ENCODE results near the gene ATP2A2.

ATP2A2 gene

DNA sequence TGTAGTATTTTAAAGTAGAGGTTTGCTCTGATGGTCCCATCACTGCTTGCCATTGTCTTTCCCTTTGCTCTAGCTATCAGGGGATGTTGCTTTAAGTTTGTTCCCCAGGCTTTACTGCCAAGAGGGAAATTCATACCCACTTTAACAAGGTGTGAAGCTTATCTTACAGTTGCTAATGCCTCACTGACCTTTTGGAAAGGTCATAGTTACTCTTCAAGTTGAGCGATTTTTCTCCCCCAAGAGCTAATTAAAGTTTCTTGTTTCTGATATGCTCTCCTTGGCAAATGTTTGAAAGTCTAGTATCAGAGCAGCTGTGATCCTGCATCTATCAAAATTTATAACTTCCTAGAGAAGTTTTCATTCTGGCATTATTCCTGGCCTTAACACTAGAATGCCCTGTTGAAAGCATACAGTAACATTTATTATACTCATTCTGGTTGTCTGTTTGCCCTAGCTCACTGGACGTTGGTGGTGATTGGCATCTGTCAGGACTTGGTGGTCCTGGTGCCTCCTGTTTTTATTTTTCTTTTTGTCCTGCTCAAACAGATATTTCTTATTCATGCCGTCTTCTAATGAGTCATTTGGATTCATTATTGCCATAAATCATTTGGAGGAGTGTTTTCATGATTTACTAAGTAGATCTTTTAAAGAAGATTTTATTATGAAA, 8.1 kb downstream of the ATP2A2 start:
- TF ChIP-seq, protein P1, sequence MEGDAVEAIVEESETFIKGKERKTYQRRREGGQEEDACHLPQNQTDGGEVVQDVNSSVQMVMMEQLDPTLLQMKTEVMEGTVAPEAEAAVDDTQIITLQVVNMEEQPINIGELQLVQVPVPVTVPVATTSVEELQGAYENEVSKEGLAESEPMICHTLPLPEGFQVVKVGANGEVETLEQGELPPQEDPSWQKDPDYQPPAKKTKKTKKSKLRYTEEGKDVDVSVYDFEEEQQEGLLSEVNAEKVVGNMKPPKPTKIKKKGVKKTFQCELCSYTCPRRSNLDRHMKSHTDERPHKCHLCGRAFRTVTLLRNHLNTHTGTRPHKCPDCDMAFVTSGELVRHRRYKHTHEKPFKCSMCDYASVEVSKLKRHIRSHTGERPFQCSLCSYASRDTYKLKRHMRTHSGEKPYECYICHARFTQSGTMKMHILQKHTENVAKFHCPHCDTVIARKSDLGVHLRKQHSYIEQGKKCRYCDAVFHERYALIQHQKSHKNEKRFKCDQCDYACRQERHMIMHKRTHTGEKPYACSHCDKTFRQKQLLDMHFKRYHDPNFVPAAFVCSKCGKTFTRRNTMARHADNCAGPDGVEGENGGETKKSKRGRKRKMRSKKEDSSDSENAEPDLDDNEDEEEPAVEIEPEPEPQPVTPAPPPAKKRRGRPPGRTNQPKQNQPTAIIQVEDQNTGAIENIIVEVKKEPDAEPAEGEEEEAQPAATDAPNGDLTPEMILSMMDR (conservative IDR thresholded peaks at IDR 0.05; ENCODE audit: control insufficient read depth, insufficient read depth, low read depth, low read length) = no peak

DNA sequence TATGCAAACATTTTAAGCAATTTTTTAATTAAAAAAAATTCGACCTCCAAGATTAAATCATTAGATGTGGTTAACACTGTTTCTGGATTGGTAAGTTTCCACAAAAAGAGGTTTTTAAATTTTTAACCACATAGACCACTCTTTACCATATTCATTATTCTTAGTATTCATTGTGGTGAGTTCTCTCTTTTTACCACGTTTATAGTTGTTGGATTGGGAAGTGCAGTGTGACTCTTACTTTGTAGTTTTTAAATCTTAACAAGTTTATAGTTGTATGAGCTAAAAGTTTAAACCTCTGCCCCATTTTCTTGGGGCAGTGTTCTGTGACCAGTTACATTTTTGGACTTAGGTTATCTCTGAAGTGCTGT, 8.6 kb downstream of the ATP2A2 start:
- TF ChIP-seq, protein P1 (conservative IDR thresholded peaks at IDR 0.05; ENCODE audit: control insufficient read depth, insufficient read depth, low read depth, low read length) = no peak
- no peak for DNase-seq (ENCODE audit: low read depth)
- H3K4me3 ChIP-seq (ENCODE audit: control insufficient read depth, low read depth, low read length) = no peak overlapping the region

More for the DNA sequence above, 8.1 kb downstream of the ATP2A2 start:
- no peak overlapping the region for H3K4me3 ChIP-seq (ENCODE audit: control insufficient read depth, low read depth, low read length)
- DNase-seq (ENCODE audit: low read depth) = peak; percentile 50

DNA sequence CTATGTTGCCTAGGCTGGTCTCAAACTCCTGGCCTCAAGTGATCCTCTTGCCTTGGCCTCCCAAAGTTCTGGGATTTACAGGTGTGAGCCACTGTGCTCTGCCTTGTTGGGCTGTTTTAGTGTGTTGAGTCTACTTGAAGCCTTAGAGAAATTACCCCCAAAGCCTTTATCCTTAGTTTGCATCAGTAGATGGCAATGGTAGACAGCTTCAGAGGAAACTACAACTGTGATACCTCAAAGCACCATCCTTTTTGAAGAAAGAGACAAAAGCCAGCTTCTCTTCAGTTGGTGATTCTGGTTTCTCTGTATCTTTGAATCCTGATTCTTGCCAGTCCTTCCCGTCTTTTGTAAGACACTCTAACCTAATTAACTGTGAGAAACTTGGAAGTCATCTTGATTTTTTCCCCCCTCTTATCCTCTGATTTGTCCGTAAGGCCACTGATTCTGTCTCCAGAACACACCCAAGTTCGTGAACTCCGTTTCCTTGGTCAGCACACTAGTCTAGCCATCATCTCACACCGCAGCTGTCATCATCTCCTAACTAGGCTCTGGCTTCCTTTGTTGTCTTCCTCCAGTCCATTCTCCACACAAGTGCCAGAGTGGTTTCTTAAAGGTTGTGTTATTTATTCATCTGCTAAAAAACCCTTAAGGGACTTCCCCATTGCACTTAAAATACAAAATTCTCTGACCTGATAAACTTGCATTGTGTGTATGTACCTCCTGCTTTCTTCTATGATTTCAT, 20.2 kb downstream of the ATP2A2 start:
- no peak overlapping the region for H3K4me3 ChIP-seq (ENCODE audit: control insufficient read depth, low read depth, low read length)
- DNase-seq (ENCODE audit: low read depth) = peak; percentile 76
- TF ChIP-seq, protein P1 (conservative IDR thresholded peaks at IDR 0.05; ENCODE audit: control insufficient read depth, insufficient read depth, low read depth, low read length) = no peak

DNA sequence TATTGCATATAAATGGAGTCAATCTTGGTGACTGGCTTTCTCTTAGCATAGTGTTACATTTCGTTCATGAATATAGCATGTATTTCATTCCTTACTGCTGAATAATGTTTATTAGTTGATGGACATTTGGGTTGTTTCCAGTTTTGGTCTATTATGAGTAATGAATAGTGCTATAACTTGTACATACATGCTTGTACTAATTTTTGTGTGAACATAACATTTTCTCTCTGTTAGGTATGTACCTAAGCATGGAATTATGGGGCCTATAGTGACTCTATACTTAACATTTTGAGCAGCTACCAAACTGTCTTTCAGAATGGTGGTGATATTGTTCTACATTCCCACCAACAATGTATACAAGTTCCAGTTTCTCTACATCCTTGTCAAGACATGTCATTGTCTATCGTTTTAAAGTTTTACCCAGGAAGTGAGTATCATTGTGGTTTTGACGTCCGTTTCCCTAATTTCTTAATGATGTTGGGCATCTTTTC, 23.1 kb downstream of the ATP2A2 start:
- peak; percentile 69 for DNase-seq (ENCODE audit: low read depth)
- no peak overlapping the region for H3K4me3 ChIP-seq (ENCODE audit: control insufficient read depth, low read depth, low read length)
- TF ChIP-seq, protein P1 (conservative IDR thresholded peaks at IDR 0.05; ENCODE audit: control insufficient read depth, insufficient read depth, low read depth, low read length) = no peak

DNA sequence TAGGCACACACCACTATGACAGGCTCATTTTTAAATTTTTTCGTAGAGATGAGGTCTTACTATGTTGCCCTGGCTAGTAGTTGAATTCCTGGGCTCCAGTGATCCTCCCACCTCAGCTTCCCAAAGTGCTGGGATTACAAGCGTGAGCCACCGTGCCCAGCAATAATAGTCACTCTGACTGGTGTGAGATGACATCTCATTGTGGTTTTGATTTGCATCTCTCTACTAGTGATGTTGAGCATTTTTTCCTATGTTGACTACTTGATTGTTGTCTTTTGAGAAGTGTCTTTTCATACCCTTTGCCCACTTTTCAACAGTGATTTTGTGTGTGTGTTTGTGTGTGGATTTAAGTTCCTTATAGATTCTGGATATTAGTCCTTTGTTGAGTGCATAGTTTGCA, 26.3 kb downstream of the ATP2A2 start:
- peak; percentile 16 for DNase-seq (ENCODE audit: low read depth)
- TF ChIP-seq, protein P1 (conservative IDR thresholded peaks at IDR 0.05; ENCODE audit: control insufficient read depth, insufficient read depth, low read depth, low read length) = no peak
- H3K4me3 ChIP-seq (ENCODE audit: control insufficient read depth, low read depth, low read length) = no peak overlapping the region

DNA sequence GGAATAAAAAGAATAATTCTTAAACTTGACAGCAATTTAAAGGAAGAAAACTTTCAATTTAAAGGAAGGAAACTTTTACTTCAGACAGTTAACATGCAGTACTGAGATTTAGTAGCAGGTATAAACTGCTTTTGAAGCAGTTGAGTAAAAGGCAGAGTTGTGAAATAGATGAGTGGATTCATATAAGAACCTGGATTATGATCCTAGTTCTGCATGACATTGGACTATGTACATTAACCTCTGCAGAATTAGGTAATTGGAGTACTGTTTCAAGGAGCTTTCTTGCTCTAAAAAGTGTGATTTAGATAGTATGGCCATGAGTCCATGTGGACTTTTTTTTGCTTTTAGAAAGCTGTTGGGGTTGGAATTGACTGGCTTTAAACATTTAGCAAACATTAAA, 29.7 kb downstream of the ATP2A2 start:
- no peak overlapping the region for H3K4me3 ChIP-seq (ENCODE audit: control insufficient read depth, low read depth, low read length)
- peak; percentile 14 for DNase-seq (ENCODE audit: low read depth)
- TF ChIP-seq, protein P1 (conservative IDR thresholded peaks at IDR 0.05; ENCODE audit: control insufficient read depth, insufficient read depth, low read depth, low read length) = no peak

Measured in fibroblast of mammary gland (primary cell).